Epithelial cell of esophagus (primary cell): ENCODE data around the gene RFC4.

Source experiments
- DNase-seq: peaks from one replicate; pipeline ENCODE4 v3.0.0; 2010; ENCODE audit warnings: low read depth
- H3K4me3 ChIP-seq: 2 replicates; pipeline ENCODE4 v1.5.1; 2011; ENCODE audit warnings: mild to moderate bottlenecking, low read length, control low read depth
- CTCF ChIP-seq: IDR thresholded peaks from 2 replicates; pipeline ENCODE4 v1.5.1; 2011; ENCODE audit warnings: low read depth, mild to moderate bottlenecking, low read length, control low read depth, inconsistent platforms; ENCODE audit not compliant: insufficient read depth; ENCODE audit errors: missing control alignments

The RFC4 gene

GRCh38 chr3:186742618-186743380, 63.5 kb downstream of the RFC4 start:
- no peak for TF ChIP-seq CTCF
- no peak overlapping the region for H3K4me3 ChIP-seq
- DNase-seq = no peak
